ENCODE results near the gene SREK1IP1.

Gene SREK1IP1

DNA sequence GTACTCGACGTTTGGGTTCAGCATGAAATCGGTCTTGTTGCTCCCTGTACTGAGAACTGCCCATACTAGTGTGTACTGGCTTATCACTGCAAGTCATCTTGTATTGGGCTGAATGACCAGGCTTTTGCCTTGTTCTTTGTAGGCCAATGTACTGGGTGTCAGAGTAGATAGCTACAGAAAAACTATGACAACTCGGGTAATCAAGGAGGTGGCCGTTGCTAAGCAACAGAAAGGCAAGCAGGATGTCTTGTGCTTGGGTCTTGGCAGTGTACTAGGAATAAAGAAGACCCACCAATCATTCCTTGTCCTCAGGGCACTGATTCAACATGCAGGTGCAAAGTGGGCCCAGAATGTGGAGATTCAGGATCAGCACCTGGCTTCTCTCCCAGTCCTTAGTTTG lies 90.1 kb downstream of the SREK1IP1 start:
- DNase-seq = no peak

DNA sequence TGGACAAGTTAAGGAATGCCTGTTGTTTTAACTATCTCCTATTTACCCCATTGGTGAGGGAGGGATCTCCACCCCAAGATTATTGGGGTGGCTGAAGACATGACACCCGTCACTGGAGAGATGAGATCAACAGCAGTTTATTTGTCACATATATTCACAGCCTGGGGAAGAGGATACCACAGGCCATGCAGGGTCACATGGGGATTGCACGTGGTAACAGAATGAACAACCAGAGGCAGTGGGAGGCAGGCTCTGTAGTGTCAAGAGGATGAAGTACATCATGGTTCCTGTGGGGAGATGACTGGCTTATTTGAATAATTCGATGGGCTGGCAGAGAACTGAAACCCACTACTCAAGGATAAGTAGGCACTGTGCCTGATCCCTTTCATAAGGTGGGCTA lies 96.8 kb downstream of the SREK1IP1 start:
- DNase-seq = no peak

DNA sequence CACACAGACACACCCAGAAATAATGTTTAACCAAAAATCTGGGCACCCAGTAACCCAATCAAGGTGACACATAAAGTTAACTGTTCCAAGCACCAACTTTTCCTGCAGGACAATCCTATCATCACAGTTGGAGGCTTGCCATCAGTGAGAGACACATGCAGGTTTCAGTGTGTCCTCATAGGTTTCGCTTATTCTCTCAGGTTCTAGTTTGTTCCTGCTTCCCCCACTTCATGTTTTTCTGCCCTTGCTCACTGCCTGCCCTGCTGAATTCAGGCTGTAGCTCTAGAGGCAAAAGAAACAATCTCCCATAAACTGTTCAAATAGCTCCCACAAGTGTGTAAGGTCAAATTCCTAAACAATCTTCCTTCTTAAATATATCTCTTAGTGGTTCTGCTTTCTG lies 98.2 kb downstream of the SREK1IP1 start:
- no peak for DNase-seq

All from NCI-H1930 (cell line).